HEK293 (cell line): ENCODE measurements around the gene ACAP2.

Experiments used
- CTCF ChIA-PET: fragments of 350-600 bp; formaldehyde crosslinking; extraction: SDS; loops from one replicate; lab custom pipeline; 2021; ENCODE audit warnings: antibody characterized with exemption; lab: Yijun Ruan, JAX
- POLR2A ChIA-PET: fragments of 300-600 bp; formaldehyde crosslinking; extraction: SDS; loops from one replicate; lab custom pipeline; 2020; ENCODE audit warnings: antibody characterized with exemption, inconsistent platforms; lab: Yijun Ruan, JAX
- H3K27ac ChIP-seq: fragments of 200-500 bp; sonication (Bioruptor generic); 2 replicates; pipeline ENCODE4 v1.5.1; 2014; ENCODE audit warnings: low read depth, low read length, control low read depth, inconsistent platforms; ENCODE audit errors: extremely low read depth
- H3K36me3 ChIP-seq, 2 experiments: fragments of 200-500 bp in 1 of 2; sonication (Bioruptor generic) in 1 of 2; 1 replicate in 1 of 2; 2 replicates in 1 of 2; pipeline ENCODE4 v1.5.1; 2014 to 2017; ENCODE audit warnings: inconsistent platforms in 2 of 2, low read length in 2 of 2; ENCODE audit not compliant: control insufficient read depth in 2 of 2, insufficient read depth in 1 of 2
- H3K4me1 ChIP-seq: fragments of 200-500 bp; sonication (Bioruptor generic); 2 replicates; pipeline ENCODE4 v1.5.1; 2014; ENCODE audit warnings: mild to moderate bottlenecking, low read length, inconsistent platforms; ENCODE audit not compliant: control insufficient read depth, insufficient read depth
- H3K4me3 ChIP-seq: 2 replicates; pipeline ENCODE4 v1.5.1; 2011; ENCODE audit warnings: low read depth, mild to moderate bottlenecking, control low read depth, low read length, moderate library complexity
- H3K9me3 ChIP-seq: fragments of 200-500 bp; sonication (Bioruptor generic); 2 replicates; pipeline ENCODE4 v1.5.1; 2014; ENCODE audit warnings: low read depth, low read length, inconsistent platforms; ENCODE audit not compliant: control insufficient read depth, insufficient read depth
- CTCF ChIP-seq: fragments of 450-650 bp; formaldehyde crosslinking; IDR thresholded peaks from 2 replicates; pipeline ENCODE4 v1.5.1; 2016; ENCODE audit warnings: missing biosample characterization, missing genetic modification characterization
- KLF16 ChIP-seq: fragments of 450-650 bp; formaldehyde crosslinking; IDR thresholded peaks from 2 replicates; pipeline ENCODE4 v1.5.1; 2017; ENCODE audit warnings: missing biosample characterization, missing genetic modification characterization
- KLF8 ChIP-seq: fragments of 450-650 bp; formaldehyde crosslinking; IDR thresholded peaks from 2 replicates; pipeline ENCODE4 v1.5.1; 2016; ENCODE audit warnings: missing biosample characterization, missing genetic modification characterization
- PRDM2 ChIP-seq: fragments of 450-650 bp; formaldehyde crosslinking; IDR thresholded peaks from 2 replicates; pipeline ENCODE4 v1.5.1; 2016; ENCODE audit warnings: missing biosample characterization, missing genetic modification characterization, borderline replicate concordance
- SETDB1 ChIP-seq: IDR thresholded peaks from one replicate; pipeline ENCODE4 v1.6.1; 2017; ENCODE audit warnings: mild to moderate bottlenecking, low read length, moderate library complexity, mixed read lengths; ENCODE audit not compliant: insufficient read length
- ZFP69B ChIP-seq: fragments of 450-650 bp; formaldehyde crosslinking; IDR thresholded peaks from 2 replicates; pipeline ENCODE4 v1.5.1; 2016; ENCODE audit warnings: missing biosample characterization, missing genetic modification characterization
- ZNF140 ChIP-seq: fragments of 450-650 bp; formaldehyde crosslinking; IDR thresholded peaks from 2 replicates; pipeline ENCODE4 v1.5.1; 2016; ENCODE audit warnings: missing biosample characterization, missing genetic modification characterization
- ZNF175 ChIP-seq: fragments of 450-650 bp; formaldehyde crosslinking; IDR thresholded peaks from 2 replicates; pipeline ENCODE4 v1.5.1; 2016; ENCODE audit warnings: missing biosample characterization, missing genetic modification characterization
- ZNF248 ChIP-seq: fragments of 450-650 bp; formaldehyde crosslinking; IDR thresholded peaks from 2 replicates; pipeline ENCODE4 v1.5.1; 2017; ENCODE audit warnings: missing biosample characterization, missing genetic modification characterization
- ZNF26 ChIP-seq: fragments of 450-650 bp; formaldehyde crosslinking; IDR thresholded peaks from 2 replicates; pipeline ENCODE4 v1.5.1; 2016; ENCODE audit warnings: missing biosample characterization, missing genetic modification characterization
- ZNF514 ChIP-seq: fragments of 450-650 bp; formaldehyde crosslinking; IDR thresholded peaks from 2 replicates; pipeline ENCODE4 v1.5.1; 2016; ENCODE audit warnings: missing biosample characterization, missing genetic modification characterization
- ZNF530 ChIP-seq: fragments of 450-650 bp; formaldehyde crosslinking; IDR thresholded peaks from 2 replicates; pipeline ENCODE4 v1.5.1; 2016; ENCODE audit warnings: low read depth, missing biosample characterization, missing genetic modification characterization
- ZNF571 ChIP-seq: fragments of 450-650 bp; formaldehyde crosslinking; IDR thresholded peaks from 2 replicates; pipeline ENCODE4 v1.5.0; 2017; ENCODE audit warnings: missing biosample characterization, missing genetic modification characterization
- ZSCAN4 ChIP-seq: fragments of 450-650 bp; formaldehyde crosslinking; IDR thresholded peaks from 2 replicates; pipeline ENCODE4 v1.5.1; 2017; ENCODE audit warnings: missing biosample characterization, missing genetic modification characterization
- TF ChIP-seq, protein P1 (sequence below): fragments of 450-650 bp; IDR thresholded peaks from 2 replicates; pipeline ENCODE4 v1.5.1; 2018; ENCODE audit warnings: missing biosample characterization, mild to moderate bottlenecking, missing genetic modification characterization

The ACAP2 gene

GRCh38 chr3:195334967-195335366 lies 107.9 kb downstream of the ACAP2 start:
- Histone ChIP-seq H3K27ac (no peak overlapping the region), H3K9me3 (no peaks in the 10 kb centered on the region), H3K4me3 (no peak overlapping the region), H3K36me3 (peaks cover 0 to 12% of the 10 kb centered on the region in 2 experiments; a peak in 2 of 3 replicates), H3K4me1 (no peaks in the 10 kb centered on the region)
- ChIA-PET POLR2A (no interaction called here), CTCF (no interaction called here)
- TF ChIP-seq PRDM2, result no peak
- no peak for TF ChIP-seq ZNF175 (tag by site-specific recombination)
- TF ChIP-seq CTCF, result no peak

DNA sequence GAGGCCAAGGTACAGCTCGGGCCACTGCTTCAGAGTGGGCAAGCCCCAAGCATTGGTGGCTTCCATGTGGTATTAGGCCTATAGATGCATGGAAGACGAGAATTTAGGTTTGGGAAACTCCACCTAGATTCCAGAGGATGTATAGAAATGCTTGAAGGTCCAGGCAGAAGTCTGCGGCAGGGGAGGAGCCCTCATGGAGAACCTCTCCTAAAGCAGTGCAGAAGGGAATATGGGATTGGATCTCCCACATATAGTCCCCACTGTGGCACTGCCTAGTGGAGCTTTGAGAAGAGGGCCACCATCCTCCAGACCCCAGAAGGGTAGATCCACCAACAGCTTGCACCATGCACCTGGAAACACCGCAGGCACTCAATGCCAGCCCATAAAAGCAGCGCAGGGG lies 123.8 kb downstream of the ACAP2 start:
- POLR2A ChIA-PET, result no interaction called here
- CTCF ChIA-PET, result no interaction called here
- H3K27ac ChIP-seq, result no peak overlapping the region
- no peaks in the 10 kb centered on the region for H3K4me1 ChIP-seq
- TF ChIP-seq ZNF140 (tag by site-specific recombination) (no peak), SETDB1 (peak; percentile 75)
- H3K4me3 ChIP-seq, result no peak overlapping the region
- H3K36me3 ChIP-seq, result peaks cover 0 to 18% of the 10 kb centered on the region in 2 experiments; a peak in 1 of 3 replicates
- no peaks in the 10 kb centered on the region for H3K9me3 ChIP-seq

DNA sequence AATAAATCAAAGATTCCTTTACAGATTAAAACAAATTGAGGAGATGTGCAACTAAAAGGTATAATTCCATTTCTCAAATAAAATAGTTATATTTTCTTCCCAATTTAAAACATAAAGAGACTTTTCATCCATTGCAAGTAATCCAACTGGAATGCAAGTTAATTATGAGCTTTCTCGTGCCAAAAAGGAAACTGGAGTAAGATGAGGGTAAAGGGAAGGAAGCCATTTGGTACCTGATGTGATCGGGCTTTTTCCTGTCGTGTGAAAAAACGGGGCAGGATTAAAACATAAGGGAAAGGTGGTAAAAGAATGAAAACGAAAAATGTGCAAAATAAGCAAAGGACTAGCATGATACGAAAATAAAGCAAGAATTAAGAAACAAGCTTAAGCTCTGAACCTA lies 130.1 kb downstream of the ACAP2 start:
- Histone ChIP-seq H3K36me3 (no peaks in the 10 kb centered on the region), H3K9me3 (no peaks in the 10 kb centered on the region), H3K4me3 (no peak overlapping the region), H3K27ac (no peak overlapping the region), H3K4me1 (no peaks in the 10 kb centered on the region)
- CTCF ChIA-PET, result interaction anchor here (0.8 kb wide), 1 partner anchor 41 kb away, joined by 3 read pairs; the partner anchor contains the start of gene XXYLT1
- POLR2A ChIA-PET, result no interaction called here
- no peak for TF ChIP-seq ZNF26 (tag by site-specific recombination)
- no peak for TF ChIP-seq ZFP69B (tag by site-specific recombination)
- TF ChIP-seq ZSCAN4 (tag by site-specific recombination), result no peak
- TF ChIP-seq ZNF571 (tag by site-specific recombination), result no peak
- no peak for TF ChIP-seq KLF16 (tag by site-specific recombination)
- TF ChIP-seq CTCF, result no peak
- TF ChIP-seq KLF8 (tag by site-specific recombination), result no peak
- no peak for TF ChIP-seq ZNF248 (tag by site-specific recombination)
- TF ChIP-seq, protein P1, sequence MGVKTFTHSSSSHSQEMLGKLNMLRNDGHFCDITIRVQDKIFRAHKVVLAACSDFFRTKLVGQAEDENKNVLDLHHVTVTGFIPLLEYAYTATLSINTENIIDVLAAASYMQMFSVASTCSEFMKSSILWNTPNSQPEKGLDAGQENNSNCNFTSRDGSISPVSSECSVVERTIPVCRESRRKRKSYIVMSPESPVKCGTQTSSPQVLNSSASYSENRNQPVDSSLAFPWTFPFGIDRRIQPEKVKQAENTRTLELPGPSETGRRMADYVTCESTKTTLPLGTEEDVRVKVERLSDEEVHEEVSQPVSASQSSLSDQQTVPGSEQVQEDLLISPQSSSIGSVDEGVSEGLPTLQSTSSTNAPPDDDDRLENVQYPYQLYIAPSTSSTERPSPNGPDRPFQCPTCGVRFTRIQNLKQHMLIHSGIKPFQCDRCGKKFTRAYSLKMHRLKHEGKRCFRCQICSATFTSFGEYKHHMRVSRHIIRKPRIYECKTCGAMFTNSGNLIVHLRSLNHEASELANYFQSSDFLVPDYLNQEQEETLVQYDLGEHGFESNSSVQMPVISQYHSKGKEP, result no peak
- TF ChIP-seq ZNF530 (tag by site-specific recombination), result no peak
- TF ChIP-seq ZNF514 (tag by site-specific recombination), result no peak
